Stimulated activated CD8-positive, alpha-beta memory T cell treated with anti-CD3 and anti-CD28 coated beads, Interleukin-7, amount 100 ng/mL, for 1 hour (primary cell): ENCODE measurements around the gene PRDM16.

ENCODE experiments used
- DNase-seq, 2 donors: peaks; one replicate each; pipeline ENCODE4 v3.0.0-alpha.2; 2020; ENCODE audit warnings: low read depth in 2 of 2

Gene PRDM16

DNA sequence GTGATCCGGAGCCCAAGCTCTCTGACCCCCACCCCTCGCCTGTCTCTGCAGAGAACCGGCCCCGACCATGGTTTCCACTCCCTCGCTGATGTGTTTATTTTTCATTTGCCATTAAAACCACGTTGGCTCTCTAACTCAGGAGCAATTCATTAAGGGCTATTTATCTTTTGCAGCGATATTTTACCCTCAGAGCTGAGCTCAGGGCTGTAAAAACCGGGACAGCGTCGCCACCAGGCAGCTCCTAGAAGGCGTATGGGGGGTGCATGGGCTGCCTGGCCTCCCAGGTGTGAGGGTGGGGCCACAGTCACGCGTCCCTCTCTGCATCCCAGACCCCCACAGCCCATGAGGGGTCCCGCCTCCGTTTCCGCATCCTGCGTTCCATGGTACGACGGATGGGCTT is 71.4 kb downstream of the PRDM16 start:
- no peak for DNase-seq

DNA sequence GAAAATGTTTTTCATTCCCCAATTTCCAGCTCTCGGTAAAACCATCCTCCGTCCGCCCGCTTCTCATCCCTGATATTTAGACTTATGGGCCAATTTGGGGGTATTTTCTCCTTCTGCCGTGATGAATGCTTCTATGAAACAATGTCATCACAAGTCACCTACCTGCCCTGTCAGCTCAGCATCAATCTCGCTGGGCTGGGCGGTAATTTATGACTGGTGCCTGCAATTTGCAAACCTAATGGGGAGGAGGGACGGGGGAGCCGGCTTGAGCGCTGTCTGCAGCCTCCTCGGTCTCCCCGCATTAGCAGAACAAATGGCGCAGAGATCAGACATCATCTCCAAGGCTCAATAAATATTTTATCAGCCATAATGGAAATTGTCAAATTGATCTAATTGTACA is 72.1 kb downstream of the PRDM16 start:
- DNase-seq, result no peak

DNA sequence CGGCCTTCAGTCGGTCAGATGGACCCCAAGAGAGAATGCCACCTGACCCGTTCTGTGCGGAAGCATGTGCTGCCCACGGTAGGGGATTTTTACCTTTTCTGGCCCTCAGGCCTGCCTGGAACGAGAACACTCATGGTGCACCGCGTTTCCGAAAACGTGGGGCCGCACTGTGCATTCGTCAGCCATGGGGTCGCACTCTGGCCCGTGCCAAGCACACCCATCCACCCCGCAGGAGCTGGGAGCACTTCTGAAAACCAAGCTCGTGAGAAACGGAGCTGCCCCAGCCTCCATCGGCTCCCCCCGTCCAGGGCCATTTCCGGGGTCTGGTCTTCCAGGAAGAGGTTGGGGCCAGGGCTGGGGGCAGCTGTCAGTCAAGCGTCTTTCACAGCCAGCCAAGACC is 72.8 kb downstream of the PRDM16 start:
- DNase-seq, result no peak

DNA sequence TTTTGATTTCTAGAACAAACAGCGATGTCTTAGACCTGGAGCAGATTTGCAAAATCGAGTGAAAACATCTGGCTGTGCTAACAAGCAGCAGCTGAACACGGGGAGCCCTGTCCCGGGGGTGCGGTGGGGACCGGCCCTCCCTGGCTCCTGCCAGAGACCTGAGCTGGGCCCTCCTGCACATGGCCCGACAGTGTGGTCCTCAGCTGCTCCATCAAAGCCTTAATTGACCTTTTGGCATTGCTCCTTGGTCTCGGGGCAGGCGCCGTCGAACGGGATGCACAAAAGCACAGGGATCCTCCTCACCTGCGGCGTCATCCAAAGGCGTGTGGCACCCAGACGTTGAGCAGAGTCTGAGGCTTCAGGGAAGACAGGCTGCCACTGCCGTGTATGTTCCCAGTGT is 73.2 kb downstream of the PRDM16 start:
- no peak for DNase-seq

DNA sequence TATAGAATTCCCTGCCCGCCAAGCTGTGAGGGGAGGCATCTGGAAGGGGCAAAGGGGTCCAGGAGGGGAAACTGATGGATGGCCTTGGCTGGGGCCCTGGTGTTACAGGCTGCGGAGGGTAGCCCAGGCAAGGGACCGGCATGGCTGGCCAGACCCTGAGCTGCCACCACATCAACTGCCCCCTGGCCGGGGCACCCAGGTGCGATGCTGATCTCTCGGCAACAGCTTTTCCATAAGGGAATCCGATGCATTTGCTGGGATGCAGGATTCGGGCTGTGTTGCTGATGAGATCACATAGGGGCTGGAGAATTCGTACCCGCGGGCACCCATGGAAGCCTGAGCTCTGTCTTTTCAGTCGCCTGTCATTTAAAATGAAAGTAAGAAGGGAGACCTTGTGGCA is 73.7 kb downstream of the PRDM16 start:
- DNase-seq, result no peak

DNA sequence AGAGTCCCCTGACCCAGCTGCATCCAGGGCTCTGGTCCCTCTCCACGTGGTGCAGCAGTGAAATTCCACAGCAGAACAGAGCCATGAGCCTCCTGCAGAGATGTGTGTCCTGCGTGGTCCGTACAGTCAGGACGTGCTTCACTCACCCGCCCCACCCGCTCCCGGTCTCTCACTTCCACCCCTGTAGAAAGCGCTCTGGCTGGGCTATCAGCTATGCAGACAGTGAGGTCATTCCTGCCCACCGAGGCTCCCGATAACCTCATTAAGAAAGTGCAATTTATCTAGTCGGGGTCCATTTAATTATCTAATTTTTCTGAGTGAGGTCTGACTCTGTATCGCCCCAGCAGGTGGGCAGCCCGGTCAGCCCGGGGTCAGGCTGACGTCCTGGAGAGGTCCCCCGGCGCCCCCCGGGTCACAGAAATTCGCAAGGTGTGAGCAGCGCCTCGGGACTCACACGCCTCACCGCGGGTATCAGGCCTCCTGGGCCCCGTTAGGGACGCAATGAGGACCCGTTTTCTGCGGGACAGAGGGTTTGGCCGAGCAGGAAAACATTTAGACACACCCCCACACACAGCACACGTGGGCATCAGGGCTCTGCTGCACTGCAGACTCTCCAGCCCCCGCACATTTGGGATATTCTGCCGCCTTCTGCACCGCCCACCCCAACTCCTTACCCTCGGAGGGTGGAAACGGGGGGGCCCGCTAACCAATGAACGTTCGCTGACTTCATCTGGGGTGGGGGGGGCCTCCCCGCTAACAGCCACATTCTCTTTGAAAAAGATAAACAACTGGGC is 76.7 kb downstream of the PRDM16 start:
- DNase-seq, result no peak

DNA sequence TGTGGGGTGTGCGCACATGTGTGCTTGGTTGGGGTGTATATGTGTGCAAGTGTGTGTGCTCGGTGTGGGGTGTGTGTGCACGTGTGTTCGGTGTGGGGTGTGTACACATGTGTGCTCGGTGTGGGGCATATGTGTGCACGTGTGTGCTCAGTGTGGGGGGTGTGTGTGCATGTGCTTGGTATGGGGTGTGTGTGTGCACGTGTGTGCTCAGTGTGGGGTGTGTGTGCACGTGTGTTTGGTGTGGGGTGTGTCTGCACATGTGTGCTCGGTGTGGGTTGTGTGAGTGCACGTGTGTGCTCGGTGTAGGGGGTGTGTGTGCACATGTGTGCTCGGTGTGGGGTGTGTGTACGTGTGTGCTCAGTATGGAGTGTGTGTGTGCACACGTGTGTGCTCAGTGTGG is 77.5 kb downstream of the PRDM16 start:
- no peak for DNase-seq

DNA sequence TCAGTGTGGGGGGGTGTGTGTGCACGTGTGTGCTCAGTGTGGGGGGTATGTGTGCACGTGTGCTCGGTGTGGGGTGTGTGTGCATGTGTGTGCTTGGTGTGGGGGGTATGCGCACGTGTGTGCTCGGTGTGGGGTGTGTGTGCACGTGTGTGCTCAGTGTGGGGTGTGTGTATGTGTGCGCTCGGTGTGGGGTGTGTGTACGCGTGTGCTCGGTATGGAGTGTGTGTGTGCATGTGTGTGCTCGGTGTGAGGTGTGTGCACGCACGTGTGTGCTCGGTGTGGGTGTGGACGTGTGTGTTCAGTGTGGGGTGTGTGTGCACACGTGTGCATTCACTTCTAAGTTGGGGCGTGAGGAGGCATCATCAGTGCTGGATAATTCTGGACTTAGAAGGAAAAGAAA is 77.9 kb downstream of the PRDM16 start:
- DNase-seq, result no peak

DNA sequence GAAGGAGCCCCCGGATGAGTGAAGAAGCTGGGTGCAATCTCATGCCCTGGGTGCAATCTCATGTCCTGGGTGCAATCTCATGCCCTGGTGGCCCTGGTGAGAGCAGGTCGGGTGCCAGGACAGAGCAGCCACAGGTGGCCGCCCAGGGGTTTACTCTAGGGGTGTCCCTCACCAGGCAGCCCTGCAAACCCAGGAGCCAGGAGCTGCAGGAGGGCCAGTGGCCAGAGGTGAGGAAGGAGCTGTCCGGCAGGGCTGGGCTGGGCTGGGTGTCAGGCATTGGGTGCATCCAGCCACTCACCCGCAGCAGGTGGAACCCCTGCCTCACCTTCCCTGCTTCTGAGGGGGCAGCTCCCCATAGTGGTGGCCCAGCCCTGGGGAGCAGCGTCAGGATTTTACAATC is 79.2 kb downstream of the PRDM16 start:
- DNase-seq, result no peak

DNA sequence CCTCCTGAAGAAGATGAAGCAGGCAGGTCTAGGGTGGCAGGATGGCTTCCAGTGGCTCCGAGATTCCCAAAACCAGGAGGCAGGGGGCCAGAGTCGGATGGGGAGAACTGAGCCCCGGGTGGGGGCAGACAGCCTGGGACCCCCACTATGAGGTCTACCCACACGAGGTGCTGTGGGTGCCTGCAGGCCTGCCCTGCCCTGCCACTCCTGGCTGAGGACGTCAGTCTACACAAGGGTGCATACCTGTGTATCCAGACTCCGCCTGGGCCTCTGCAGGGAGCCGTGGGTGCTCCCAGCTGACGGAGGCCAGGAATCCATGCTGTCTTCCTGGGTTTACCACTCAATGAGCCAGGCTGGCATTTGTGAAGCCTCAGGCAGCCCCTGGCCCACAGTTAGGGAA is 80.3 kb downstream of the PRDM16 start:
- no peak for DNase-seq

DNA sequence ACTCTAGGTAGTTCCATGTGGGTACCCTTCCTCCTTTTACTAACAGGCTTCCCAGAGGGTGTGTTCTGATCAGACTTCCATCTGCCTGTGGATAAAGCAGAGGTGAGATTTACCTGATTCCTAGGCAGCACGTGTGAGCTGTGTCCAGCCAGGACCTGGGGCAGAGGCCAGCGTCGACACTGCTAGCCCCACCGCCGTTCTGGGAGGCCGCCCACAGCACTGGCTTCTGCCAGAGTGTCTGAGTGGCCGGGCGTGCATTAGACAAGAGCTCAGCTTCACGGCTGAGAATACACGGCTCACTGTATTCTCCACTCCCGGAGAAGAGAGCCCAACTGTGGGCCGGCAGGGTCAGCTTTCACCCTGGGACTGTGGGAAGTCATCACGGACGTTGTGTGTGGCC is 82.5 kb downstream of the PRDM16 start:
- no peak for DNase-seq

DNA sequence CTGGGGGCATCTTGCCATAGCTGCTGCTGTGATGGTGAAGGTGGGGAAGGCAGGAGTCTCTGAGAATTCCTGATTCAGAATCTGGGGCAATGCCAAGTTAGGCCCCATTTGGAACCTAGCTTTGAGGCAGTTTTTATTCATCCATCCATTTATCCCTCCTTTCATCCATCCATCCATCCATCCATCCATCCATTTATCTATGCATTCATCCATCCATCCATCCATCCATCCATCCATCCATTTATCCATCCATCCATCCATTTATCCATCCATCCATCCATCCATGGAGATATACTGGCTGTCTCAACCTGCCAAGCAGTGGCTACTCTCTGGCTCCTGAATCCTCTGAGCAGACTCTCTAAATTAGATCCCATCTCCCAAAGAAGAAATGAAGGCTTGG is 83.1 kb downstream of the PRDM16 start:
- DNase-seq, result no peak

DNA sequence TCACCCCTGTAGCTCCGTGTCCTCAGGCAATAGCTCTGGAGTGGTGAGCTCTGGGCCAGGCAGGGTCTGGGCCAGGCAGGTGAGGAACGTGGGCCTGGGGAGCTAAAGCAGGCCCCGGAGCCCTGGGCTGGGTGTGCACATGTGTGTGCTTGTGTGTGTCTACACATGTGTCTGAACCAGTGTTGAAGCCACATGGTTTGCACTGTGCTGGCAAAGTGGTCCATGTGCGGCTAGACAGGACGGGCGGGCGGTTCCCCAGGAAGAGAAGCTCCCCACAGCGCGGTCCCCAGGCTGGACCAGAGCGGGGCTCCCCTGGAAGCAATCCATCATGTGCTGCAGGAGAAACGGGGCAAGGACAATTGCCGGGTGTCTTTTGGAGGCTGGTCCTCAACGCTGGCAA is 84.2 kb downstream of the PRDM16 start:
- no peak for DNase-seq

DNA sequence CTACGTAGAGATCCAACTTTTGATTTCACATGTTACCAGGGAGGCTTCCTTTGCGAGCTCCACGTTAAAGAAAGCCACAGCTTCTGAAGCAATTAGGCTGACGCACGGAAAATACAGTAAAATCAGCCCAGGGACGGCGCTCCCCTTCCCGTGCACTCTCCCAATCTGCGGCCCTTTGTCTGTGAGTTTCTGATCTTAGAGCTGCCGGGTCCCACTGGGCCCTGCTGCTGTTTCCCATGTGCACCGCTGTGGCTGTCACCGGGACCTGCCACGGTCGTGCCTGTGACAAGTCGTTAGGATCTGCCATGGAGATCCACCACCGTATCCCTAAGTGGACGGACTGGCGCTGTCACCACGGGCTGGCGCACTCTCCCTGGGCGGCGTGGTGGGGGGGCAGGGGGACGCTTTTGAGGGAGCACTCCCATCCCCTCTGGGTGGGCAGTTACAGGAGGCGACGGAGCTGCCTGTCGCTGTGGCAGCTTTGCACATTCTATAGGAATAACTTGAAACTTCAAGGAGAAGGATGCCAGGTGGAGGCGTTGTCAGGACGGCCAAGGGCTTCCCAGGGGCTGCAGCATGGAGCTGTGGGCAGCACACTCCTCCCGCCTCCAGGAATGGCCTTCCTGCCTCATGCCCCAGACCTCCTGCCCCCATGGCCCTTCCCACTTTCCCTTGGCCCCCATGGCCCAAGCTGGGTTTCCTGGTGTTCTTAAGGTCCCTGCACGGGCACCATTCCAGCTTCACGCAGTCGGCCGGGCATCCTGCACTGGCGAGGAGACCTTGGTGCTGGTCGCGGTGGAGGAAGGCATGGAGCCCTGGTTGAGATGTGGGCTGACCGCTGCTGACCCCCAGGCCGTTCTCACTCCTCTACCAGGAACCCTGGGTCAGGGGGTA is 85.1 kb downstream of the PRDM16 start:
- no peak for DNase-seq

DNA sequence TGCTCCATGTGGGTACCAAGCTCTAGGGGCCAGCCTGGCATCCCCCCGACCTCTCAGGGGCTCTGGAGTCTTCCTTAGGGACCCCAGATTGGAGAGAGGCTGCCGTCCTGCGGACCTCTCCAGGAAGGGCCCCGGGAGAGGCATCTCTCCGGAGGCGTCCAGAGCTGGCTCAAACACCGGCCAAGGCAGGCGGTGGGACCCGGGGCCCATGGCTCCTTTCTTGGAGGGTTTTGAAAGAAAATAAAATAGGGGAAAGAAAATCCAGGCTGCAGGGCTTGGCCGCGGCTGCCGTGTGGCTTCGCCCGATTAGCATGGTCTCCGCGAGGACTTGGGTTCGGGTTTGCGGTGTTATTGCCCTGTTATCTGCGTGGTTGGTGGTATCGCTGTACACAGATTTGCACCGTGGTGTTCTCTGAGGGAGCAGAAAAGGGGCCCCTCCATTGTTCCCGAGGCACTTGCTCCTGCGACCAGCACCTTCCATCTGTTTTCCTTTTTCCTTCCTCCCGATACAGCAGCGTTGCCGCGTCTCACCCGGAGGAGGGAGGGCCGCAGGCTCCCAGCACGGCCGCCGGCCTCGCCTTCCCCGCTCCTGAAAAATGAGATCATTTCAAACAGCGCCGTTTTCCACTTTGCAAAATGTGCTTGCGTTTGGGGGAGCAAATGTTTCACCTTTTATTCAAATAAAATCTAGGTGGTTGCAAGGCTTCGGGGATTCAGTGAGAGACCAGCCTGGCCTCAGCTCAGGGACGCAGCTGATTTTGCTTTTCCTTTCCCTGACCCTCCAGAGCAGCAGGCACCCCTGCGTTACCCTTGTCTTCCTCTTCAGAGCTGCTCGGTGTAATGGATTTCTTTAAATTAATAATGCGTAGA is 86.3 kb downstream of the PRDM16 start:
- DNase-seq, result no peak

DNA sequence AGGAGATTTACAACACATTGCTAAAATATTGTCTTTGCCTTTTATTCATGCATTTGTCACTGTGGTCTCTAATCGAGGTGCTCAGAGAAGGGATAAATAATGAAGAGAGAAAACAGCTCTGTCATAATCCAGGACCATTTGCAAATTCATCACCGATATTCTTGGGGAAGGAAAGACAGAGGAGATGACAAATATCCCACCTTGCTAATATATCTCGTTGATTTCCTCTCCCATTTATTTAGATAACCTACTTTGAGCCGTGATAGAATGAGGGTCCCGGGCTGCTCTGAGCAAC is 86.9 kb downstream of the PRDM16 start:
- DNase-seq, result no peak

DNA sequence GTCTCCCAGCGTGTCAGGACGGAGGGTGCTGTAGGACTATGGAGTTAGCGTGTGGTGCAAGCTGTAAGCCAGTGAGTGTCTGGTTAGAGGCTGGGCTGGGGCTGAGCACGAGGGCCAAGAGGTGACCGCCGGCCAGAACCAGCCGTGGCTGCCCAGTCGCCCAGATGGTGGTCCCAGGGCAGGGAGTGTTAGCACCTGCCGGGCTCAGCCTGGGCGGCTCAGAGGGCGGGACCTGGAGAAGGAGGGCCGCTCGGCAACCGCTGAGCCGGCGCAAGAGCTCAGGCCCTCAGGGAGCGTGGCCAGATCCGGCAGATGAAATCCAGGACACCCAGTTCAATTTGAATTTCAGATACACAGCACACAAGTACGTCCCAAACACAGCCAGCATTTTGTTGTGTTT is 87.9 kb downstream of the PRDM16 start:
- DNase-seq, result no peak

DNA sequence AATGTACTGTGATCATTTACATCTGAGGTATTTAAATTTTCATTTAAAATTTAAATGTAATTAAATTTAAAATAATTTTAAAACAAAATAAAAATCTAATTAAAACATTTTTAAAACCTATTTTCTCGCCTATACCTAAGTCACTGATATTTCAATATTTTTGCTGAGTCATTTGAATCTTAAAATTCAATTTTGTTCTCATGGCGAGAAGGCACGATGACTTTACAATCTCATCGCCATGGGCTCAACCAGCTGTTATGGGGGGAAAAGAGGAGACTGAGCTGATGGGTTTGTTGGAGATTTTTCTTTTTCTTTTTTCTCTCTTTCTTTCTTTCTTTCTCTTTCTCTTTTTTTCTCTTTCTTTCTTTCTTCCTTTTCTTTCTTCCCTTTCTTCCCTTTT is 89.3 kb downstream of the PRDM16 start:
- DNase-seq, result no peak

DNA sequence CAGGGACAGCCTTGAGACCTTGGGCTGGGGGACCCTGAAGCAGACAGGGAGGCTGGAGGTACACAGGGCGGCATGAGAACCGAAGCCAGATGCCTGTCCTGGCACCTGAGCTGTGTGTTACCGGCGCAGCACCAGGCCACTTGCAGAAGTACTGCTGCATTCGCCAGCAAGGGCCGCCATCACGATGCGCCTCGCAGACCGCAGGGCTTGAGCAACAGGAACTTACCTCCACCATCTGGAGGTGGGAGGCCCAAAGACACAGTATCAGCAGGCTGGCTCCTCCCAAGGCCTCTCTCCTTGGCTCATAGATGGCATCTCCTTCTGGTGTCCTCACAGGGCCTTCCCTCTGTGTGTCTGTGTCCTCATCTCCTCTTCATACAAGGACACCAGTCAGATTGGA is 90.1 kb downstream of the PRDM16 start:
- DNase-seq, result no peak

DNA sequence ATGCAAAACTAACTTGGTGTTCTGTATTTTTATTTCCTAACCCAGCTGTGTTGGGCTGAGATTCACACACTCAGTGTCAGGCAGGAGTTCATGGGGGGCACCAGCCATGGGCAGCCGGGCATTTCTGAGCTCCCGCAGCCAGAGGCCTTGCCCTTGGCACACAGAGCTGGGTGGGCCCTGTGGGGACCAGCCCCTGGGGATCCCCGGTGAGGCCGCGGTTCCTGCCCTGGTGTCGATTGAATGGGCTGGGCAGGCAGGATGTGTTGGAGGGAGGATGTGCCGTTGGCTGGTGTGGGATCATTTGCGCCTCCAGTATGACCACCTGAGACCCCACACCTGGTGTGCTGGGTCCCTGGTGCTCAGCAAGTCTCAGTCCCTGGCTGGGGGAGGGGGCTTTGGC is 91.0 kb downstream of the PRDM16 start:
- DNase-seq, result no peak

DNA sequence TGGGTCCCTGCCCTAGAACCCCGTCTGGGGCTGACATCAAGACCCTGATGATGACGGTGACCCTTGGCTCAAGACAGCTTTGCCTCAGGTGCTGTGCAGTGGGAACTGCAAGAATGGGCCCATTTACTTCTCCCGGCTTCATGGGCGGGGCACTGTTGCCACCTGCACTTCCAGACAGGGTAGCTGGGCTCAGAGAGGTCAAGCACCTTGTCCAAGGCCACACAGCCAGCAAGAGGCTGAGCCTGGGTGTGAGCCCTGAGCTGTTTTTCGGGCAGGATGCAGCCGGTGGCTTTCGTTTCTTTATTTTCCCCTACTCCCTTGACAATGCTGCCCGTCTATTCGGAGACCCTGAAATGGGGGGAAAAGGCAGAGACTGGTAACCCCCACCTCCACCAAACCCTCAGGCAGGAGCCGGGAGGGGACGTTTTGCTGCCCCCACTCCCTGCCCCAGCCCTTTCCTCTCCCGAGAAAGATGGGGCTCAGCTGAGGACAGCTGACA is 91.7 kb downstream of the PRDM16 start:
- DNase-seq, result no peak

DNA sequence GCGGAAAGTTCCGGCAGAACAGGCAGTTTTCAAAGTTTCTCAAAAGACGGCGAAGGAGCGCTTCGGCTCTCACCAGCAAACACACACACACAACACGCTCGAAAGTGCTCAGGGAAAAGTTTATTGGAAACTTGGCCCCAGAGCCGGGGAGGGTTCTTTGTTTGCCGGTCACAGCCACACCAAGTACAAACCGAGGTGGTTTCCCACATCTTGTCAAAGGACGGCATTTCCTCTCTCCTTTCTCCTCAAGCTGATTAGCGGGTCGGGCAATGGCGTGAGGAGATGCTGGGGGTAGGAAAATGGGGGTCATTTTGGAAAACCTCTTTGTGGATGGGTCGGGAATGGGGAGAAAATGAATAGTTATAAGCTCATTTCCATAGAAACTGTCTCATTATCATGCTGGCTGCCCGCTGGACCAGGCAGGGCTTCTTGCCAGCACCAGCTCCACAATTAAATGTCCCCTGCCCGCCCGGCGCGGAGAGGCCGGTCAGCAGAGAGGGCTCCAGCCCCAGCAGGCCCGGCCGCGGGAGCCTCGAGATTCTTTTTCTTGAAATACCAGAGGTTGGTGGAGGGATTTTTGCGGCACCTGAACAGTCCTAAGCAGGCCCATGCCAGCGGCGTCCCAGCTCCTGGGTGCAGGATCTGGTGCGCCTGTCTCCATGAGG is 92.3 kb downstream of the PRDM16 start:
- DNase-seq, result no peak
